Hepatocyte (in vitro differentiated cells): ENCODE measurements around the gene NRK. TPM values are rescaled to one million over a fixed set of nuclear protein-coding genes. Genes with fewer than 3 reads are reported as not detected.

Experiments used
- DNase-seq: peaks from one replicate; pipeline ENCODE4 v3.0.0-alpha.2; 2016; ENCODE audit warnings: low spot score
- H2AFZ ChIP-seq: fragments of 200-600 bp; sonication (generic); 2 replicates; pipeline ENCODE4 v1.6.0; 2016; ENCODE audit warnings: antibody characterized with exemption, mild to moderate bottlenecking
- H3K27ac ChIP-seq: fragments of 200-600 bp; sonication (generic); 2 replicates; pipeline ENCODE4 v1.5.1; 2016; ENCODE audit warnings: mild to moderate bottlenecking
- H3K27me3 ChIP-seq: fragments of 200-600 bp; sonication (generic); 2 replicates; pipeline ENCODE4 v1.6.1; 2016
- H3K36me3 ChIP-seq: fragments of 200-600 bp; sonication (generic); replicated peaks from 2 replicates; pipeline ENCODE4 v1.5.1; 2016; ENCODE audit warnings: low read depth; ENCODE audit not compliant: insufficient read depth
- H3K4me1 ChIP-seq: fragments of 200-600 bp; sonication (generic); 2 replicates; pipeline ENCODE4 v1.5.1; 2016; ENCODE audit warnings: mild to moderate bottlenecking, moderate library complexity; ENCODE audit not compliant: insufficient read depth
- H3K4me2 ChIP-seq: fragments of 200-600 bp; sonication (generic); 2 replicates; pipeline ENCODE4 v1.6.0; 2016
- H3K4me3 ChIP-seq: fragments of 200-600 bp; sonication (generic); 2 replicates; pipeline ENCODE4 v1.5.1; 2016; ENCODE audit warnings: mild to moderate bottlenecking
- H3K79me2 ChIP-seq: fragments of 200-600 bp; sonication (generic); 2 replicates; pipeline ENCODE4 v1.6.0; 2017; ENCODE audit warnings: mild to moderate bottlenecking
- H3K9me2 ChIP-seq: fragments of 200-600 bp; sonication (generic); replicated peaks from 2 replicates; pipeline ENCODE4 v1.6.0; 2017; ENCODE audit warnings: mild to moderate bottlenecking; ENCODE audit not compliant: insufficient read depth
- H3K9me3 ChIP-seq: fragments of 200-600 bp; sonication (generic); 2 replicates; pipeline ENCODE4 v1.5.1; 2016; ENCODE audit warnings: low read depth, mild to moderate bottlenecking
- H4K20me1 ChIP-seq: fragments of 200-600 bp; sonication (generic); 2 replicates; pipeline ENCODE4 v1.6.0; 2016; ENCODE audit warnings: mild to moderate bottlenecking; ENCODE audit not compliant: insufficient read depth, poor library complexity, severe bottlenecking
- CTCF ChIP-seq: fragments of 200-600 bp; sonication (generic); IDR thresholded peaks from 2 replicates; pipeline ENCODE4 v1.5.1; 2016; ENCODE audit warnings: antibody characterized with exemption, mild to moderate bottlenecking; ENCODE audit not compliant: poor library complexity
- EZH2 ChIP-seq: fragments of 200-600 bp; sonication (generic); IDR thresholded peaks from 2 replicates; pipeline ENCODE4 v1.6.1; 2016; ENCODE audit warnings: antibody characterized with exemption, mild to moderate bottlenecking, borderline replicate concordance
- EZH2phosphoT487 ChIP-seq: fragments of 200-600 bp; sonication (generic); IDR thresholded peaks from one replicate; pipeline ENCODE4 v1.6.1; 2018; ENCODE audit warnings: antibody characterized with exemption, mild to moderate bottlenecking, low read depth, moderate library complexity; ENCODE audit not compliant: unreplicated experiment, severe bottlenecking
- WGBS: methylation state at CpG from one replicate; pipeline ENCODE4 v1.1.6; 2016; ENCODE audit warnings: low lambda C conversion rate; ENCODE audit errors: missing lambda C conversion rate; 5-methylcytosine and 5-hydroxymethylcytosine counted together
- polyA plus RNA-seq: library from polyadenylated mRNA; unstranded; fragments of >200 nt; fragmentation: Nextera tagmentation; extraction: Ambion mirVana; gene quantifications from 2 replicates; pipeline ENCODE4 v1.2.1, GENCODE V29; 2016
- total RNA-seq: library from RNA; depleted of rRNA; stranded (reverse); fragments of >200 nt; gene quantifications from 2 replicates; pipeline ENCODE4 v1.2.3, GENCODE V29; 2014

NRK gene
- total and polyA plus RNA-seq, 2 experiments from 2014 or later: 2.2 to 12.0 TPM

- no peak overlapping the region for H3K4me2 ChIP-seq
- 43% methylated on average over 2 of the region's 2 CpGs for WGBS
- no peak overlapping the region for H3K27ac ChIP-seq
- no peak for DNase-seq
- no peaks in the 10 kb centered on the region for H3K27me3 ChIP-seq
- no peak overlapping the region for H2AFZ ChIP-seq
- TF ChIP-seq EZH2 (no peak), EZH2phosphoT487 (no peak), CTCF (no peak)
- H3K9me3 ChIP-seq: no peaks in the 10 kb centered on the region
- no peaks in the 10 kb centered on the region for H3K79me2 ChIP-seq
- H3K9me2 ChIP-seq: no peaks in the 10 kb centered on the region
- H3K4me1 ChIP-seq: no peaks in the 10 kb centered on the region
- H3K36me3 ChIP-seq: no peaks in the 10 kb centered on the region
- no peaks in the 10 kb centered on the region for H4K20me1 ChIP-seq
- H3K4me3 ChIP-seq: no peak overlapping the region
These were observed 183.3 kb downstream of the NRK start for GRCh38 chrX:106005684-106006083.

GRCh38 chrX:106007815-106008214, 185.5 kb downstream of the NRK start:
- H3K4me2 ChIP-seq: no peak overlapping the region
- H2AFZ ChIP-seq: no peak overlapping the region
- DNase-seq: peak; percentile 9
- no peaks in the 10 kb centered on the region for H3K36me3 ChIP-seq
- no peaks in the 10 kb centered on the region for H3K9me3 ChIP-seq
- H4K20me1 ChIP-seq: no peaks in the 10 kb centered on the region
- no peak overlapping the region for H3K27ac ChIP-seq
- no peak for TF ChIP-seq EZH2
- no peaks in the 10 kb centered on the region for H3K79me2 ChIP-seq
- H3K4me1 ChIP-seq: no peaks in the 10 kb centered on the region
- H3K9me2 ChIP-seq: no peaks in the 10 kb centered on the region
- H3K27me3 ChIP-seq: no peaks in the 10 kb centered on the region
- no peak overlapping the region for H3K4me3 ChIP-seq
- WGBS: 35% methylated on average over 1 of the region's 1 CpG

Other genes with a start within 250 kb of the NRK start
- gene SERPINA7, start 216.2 kb downstream of the NRK start, total RNA-seq: 42.9 and 43.1 TPM in 2 replicates
- 33.5 and 47.5 TPM in 2 replicates for gene SERPINA7, start 216.2 kb downstream of the NRK start, polyA plus RNA-seq